HL-60 (cell line): ENCODE measurements around the gene CCDC88C.

ENCODE experiments used
- DNase-seq, 2 experiments: peaks; one replicate each; pipeline ENCODE4 v3.0.0-alpha.2; 2010 to 2020; ENCODE audit warnings: low read depth in 1 of 2, low spot score in 1 of 2
- H3K27ac ChIP-seq: fragments of 250-450 bp; sonication (Bioruptor Pico); replicated peaks from 2 replicates; pipeline ENCODE4 v1.5.1; 2020; ENCODE audit warnings: mild to moderate bottlenecking, moderate library complexity
- H3K27me3 ChIP-seq: fragments of 250-450 bp; sonication (Bioruptor Pico); 2 replicates; pipeline ENCODE4 v1.5.1; 2021; ENCODE audit warnings: mild to moderate bottlenecking, moderate library complexity; ENCODE audit not compliant: insufficient read depth, poor library complexity, severe bottlenecking
- H3K4me3 ChIP-seq: replicated peaks from 2 replicates; pipeline ENCODE4 v1.5.1; 2011; ENCODE audit warnings: mild to moderate bottlenecking, control low read depth, low read length; ENCODE audit not compliant: insufficient read depth
- CTCF ChIP-seq: IDR thresholded peaks from one replicate; pipeline ENCODE4 v1.5.1; 2011; ENCODE audit warnings: low read length, control low read depth, inconsistent platforms; ENCODE audit not compliant: insufficient read depth
- GABPA ChIP-seq: IDR thresholded peaks from 2 replicates; pipeline ENCODE4 v1.6.1; 2012; ENCODE audit warnings: low read depth
- POLR2AphosphoS5 ChIP-seq: IDR thresholded peaks from 2 replicates; pipeline ENCODE4 v1.6.1; 2012; ENCODE audit warnings: low read depth
- REST ChIP-seq: IDR thresholded peaks from 2 replicates; pipeline ENCODE4 v1.6.1; 2012; ENCODE audit warnings: low read depth; ENCODE audit not compliant: insufficient replicate concordance
- SPI1 ChIP-seq: IDR thresholded peaks from 2 replicates; pipeline ENCODE4 v1.6.1; 2012; ENCODE audit warnings: low read depth, mild to moderate bottlenecking, borderline replicate concordance

Gene CCDC88C

GRCh38 chr14:91282954-91283645, 134.5 kb downstream of the CCDC88C start:
- H3K27ac ChIP-seq = no peak overlapping the region
- H3K27me3 ChIP-seq = no peaks in the 10 kb centered on the region
- H3K4me3 ChIP-seq = no peak overlapping the region
- no peak for DNase-seq
- TF ChIP-seq POLR2AphosphoS5 (no peak), GABPA (no peak), SPI1 (no peak), CTCF (no peak), REST (no peak)

- TF ChIP-seq SPI1 (no peak), REST (no peak), POLR2AphosphoS5 (no peak), CTCF (no peak), GABPA (no peak)
- Histone ChIP-seq H3K27ac (no peak overlapping the region), H3K27me3 (no peaks in the 10 kb centered on the region), H3K4me3 (no peak overlapping the region)
- no peak for DNase-seq
These were observed 136.3 kb downstream of the CCDC88C start for GRCh38 chr14:91281346-91281745.

DNA sequence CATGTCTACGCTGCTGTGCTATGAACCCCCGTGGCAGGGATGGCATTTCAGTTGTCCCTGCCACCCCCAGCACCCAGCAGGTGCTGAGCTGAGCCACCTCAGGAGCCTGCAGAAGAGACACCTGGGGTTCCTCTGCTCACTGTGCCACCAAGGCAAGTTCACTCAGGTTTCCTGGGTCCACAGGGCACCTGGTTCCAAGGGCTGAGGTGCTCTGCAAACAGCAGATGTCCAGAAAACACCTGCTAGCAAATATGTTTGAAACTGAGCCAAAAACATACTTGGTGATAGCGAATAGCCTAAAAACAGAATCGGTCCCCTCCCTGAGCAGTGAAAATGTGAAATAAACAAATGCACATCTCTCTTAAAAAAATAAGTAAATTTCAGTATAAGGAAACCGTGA, 137.5 kb downstream of the CCDC88C start:
- TF ChIP-seq REST = no peak
- no peaks in the 10 kb centered on the region for H3K27me3 ChIP-seq
- H3K4me3 ChIP-seq = no peak overlapping the region
- no peak overlapping the region for H3K27ac ChIP-seq
- DNase-seq = no peak

DNA sequence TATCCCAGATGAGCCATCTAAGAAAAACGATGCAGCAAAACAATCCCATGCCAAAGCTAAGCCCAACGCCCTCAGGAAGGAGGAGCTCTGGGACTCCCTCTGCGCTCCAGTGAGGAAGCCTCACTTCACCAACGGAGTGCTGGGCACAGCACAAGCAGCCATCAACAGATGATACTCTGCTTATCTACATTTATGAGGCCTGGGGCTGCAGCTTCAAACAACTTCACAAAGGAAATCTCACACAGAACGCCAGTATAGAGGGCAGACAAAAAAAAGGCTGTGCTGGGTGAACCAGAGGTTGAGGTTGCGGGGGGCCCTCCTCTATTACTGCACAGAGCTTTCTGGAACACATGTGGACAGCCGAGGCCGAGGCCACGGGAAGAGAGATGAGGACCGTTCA, 138.3 kb downstream of the CCDC88C start:
- DNase-seq = no peak
- H3K4me3 ChIP-seq = no peak overlapping the region
- H3K27me3 ChIP-seq = no peaks in the 10 kb centered on the region
- no peak overlapping the region for H3K27ac ChIP-seq
- TF ChIP-seq REST = no peak
- TF ChIP-seq CTCF = no peak
- no peak for TF ChIP-seq SPI1
- TF ChIP-seq POLR2AphosphoS5 = no peak
- TF ChIP-seq GABPA = no peak
